HepG2 (cell line): Measurements from ENCODE around the gene SIRT6. TPM values are rescaled to one million over a fixed set of nuclear protein-coding genes. Genes with fewer than 3 reads are reported as not detected.

Source experiments
- ATF1 ChIP-seq: IDR thresholded peaks from 2 replicates; pipeline ENCODE4 v1.6.1; 2016; ENCODE audit warnings: mild to moderate bottlenecking, control low read depth
- ATF7-NPFF ChIP-seq: sonication (generic); formaldehyde crosslinking; IDR thresholded peaks from 2 replicates; pipeline ENCODE4 v1.8.1; 2023; ENCODE audit warnings: mild to moderate bottlenecking, low read depth, missing genetic modification reagents, moderate library complexity
- CERS6 ChIP-seq: sonication (generic); formaldehyde crosslinking; IDR thresholded peaks from 2 replicates; pipeline ENCODE4 v1.5.0; 2020; ENCODE audit warnings: missing genetic modification reagents
- CREBL2 ChIP-seq: sonication (generic); formaldehyde crosslinking; IDR thresholded peaks from 2 replicates; pipeline ENCODE4 v1.8.1; 2023; ENCODE audit warnings: missing genetic modification reagents, mild to moderate bottlenecking, borderline replicate concordance
- FOXP4 ChIP-seq: sonication (generic); formaldehyde crosslinking; IDR thresholded peaks from 2 replicates; pipeline ENCODE4 v1.4.0; 2020; ENCODE audit warnings: missing genetic modification reagents
- HMGA1 ChIP-seq: sonication (generic); formaldehyde crosslinking; conservative IDR thresholded peaks from 2 replicates; pipeline ENCODE4 v1.4.0; 2020; ENCODE audit warnings: missing genetic modification reagents
- KLF13 ChIP-seq: sonication (generic); formaldehyde crosslinking; IDR thresholded peaks from 2 replicates; pipeline ENCODE4 v1.4.0; 2020; ENCODE audit warnings: mild to moderate bottlenecking, missing genetic modification reagents
- KLF6 ChIP-seq: IDR thresholded peaks from 2 replicates; pipeline ENCODE4 v1.8.0; 2016; ENCODE audit warnings: missing biosample characterization, missing genetic modification reagents
- MIER3 ChIP-seq: IDR thresholded peaks from 2 replicates; pipeline ENCODE4 v1.6.1; 2016; ENCODE audit warnings: missing compliant biosample characterization, borderline replicate concordance
- NCOA5 ChIP-seq: sonication (generic); formaldehyde crosslinking; IDR thresholded peaks from 2 replicates; pipeline ENCODE4 v1.4.0; 2020; ENCODE audit warnings: missing genetic modification reagents
- PAF1 ChIP-seq: IDR thresholded peaks from 2 replicates; pipeline ENCODE4 v1.6.1; 2016; ENCODE audit warnings: missing genetic modification reagents, missing compliant biosample characterization
- RBFOX2 ChIP-seq: fragments of 200-400 bp; formaldehyde crosslinking; IDR thresholded peaks from 2 replicates; pipeline ENCODE4 v1.6.1; 2017; ENCODE audit warnings: low read depth, mild to moderate bottlenecking, low read length
- RELA ChIP-seq: sonication (generic); formaldehyde crosslinking; IDR thresholded peaks from 2 replicates; pipeline ENCODE4 v1.4.0; 2020; ENCODE audit warnings: missing genetic modification reagents
- SMAD1 ChIP-seq: sonication (generic); formaldehyde crosslinking; IDR thresholded peaks from 2 replicates; pipeline ENCODE4 v1.4.0; 2020; ENCODE audit warnings: missing genetic modification reagents, low read depth, mild to moderate bottlenecking, borderline replicate concordance
- SMC3 ChIP-seq: IDR thresholded peaks from 2 replicates; pipeline ENCODE4 v1.6.1; 2011; ENCODE audit warnings: low read length, improper control_type of control experiment
- SOX13 ChIP-seq, 3 experiments: fragments of 450-650 bp in 1 of 3; sonication (generic) in 1 of 3; formaldehyde crosslinking in 1 of 3; IDR thresholded peaks in 2 of 3; conservative IDR thresholded peaks in 1 of 3; 2 replicates each; pipeline versions ENCODE4 v1.5.0 to v1.6.1; 2016 to 2020; ENCODE audit warnings: antibody characterized with exemption in 1 of 3, mild to moderate bottlenecking in 1 of 3, missing compliant biosample characterization in 1 of 3, missing genetic modification reagents in 1 of 3, moderate library complexity in 1 of 3
- SOX5 ChIP-seq: IDR thresholded peaks from 2 replicates; pipeline ENCODE4 v1.6.1; 2016; ENCODE audit warnings: borderline replicate concordance
- TCF12 ChIP-seq, 2 experiments: fragments of 450-650 bp in 1 of 2; sonication (generic) in 1 of 2; formaldehyde crosslinking in 1 of 2; IDR thresholded peaks; 2 replicates each; pipeline versions ENCODE4 v1.6.1 to v1.8.0; 2017 to 2022; ENCODE audit warnings: antibody characterized with exemption in 1 of 2, mild to moderate bottlenecking in 1 of 2, missing genetic modification reagents in 1 of 2, moderate library complexity in 1 of 2
- U2AF1 ChIP-seq: fragments of 200-400 bp; formaldehyde crosslinking; optimal IDR thresholded peaks from 2 replicates; pipeline ENCODE3; 2017; ENCODE audit warnings: mild to moderate bottlenecking, low read depth, low read length
- ZNF18 ChIP-seq: sonication (generic); formaldehyde crosslinking; IDR thresholded peaks from 2 replicates; pipeline ENCODE4 v1.8.0; 2022; ENCODE audit warnings: mild to moderate bottlenecking, missing genetic modification reagents; ENCODE audit not compliant: insufficient replicate concordance
- ZNF33B ChIP-seq: sonication (generic); formaldehyde crosslinking; IDR thresholded peaks from 2 replicates; pipeline ENCODE4 v1.5.1; 2020; ENCODE audit warnings: mild to moderate bottlenecking, missing genetic modification reagents
- ZNF44 ChIP-seq: sonication (generic); formaldehyde crosslinking; IDR thresholded peaks from 2 replicates; pipeline ENCODE4 v1.5.1; 2020; ENCODE audit warnings: mild to moderate bottlenecking, missing genetic modification reagents
- ZNF556 ChIP-seq: sonication (generic); formaldehyde crosslinking; IDR thresholded peaks from 2 replicates; pipeline ENCODE4 v1.4.0; 2020; ENCODE audit warnings: mild to moderate bottlenecking, missing genetic modification reagents, borderline replicate concordance
- ZNF570 ChIP-seq: sonication (generic); formaldehyde crosslinking; IDR thresholded peaks from 2 replicates; pipeline ENCODE4 v1.4.0; 2020; ENCODE audit warnings: mild to moderate bottlenecking, missing genetic modification reagents, borderline replicate concordance
- ZNF652 ChIP-seq: IDR thresholded peaks from 2 replicates; pipeline ENCODE4 v1.6.1; 2016; ENCODE audit warnings: low read depth, borderline replicate concordance
- ZNF777 ChIP-seq: sonication (generic); formaldehyde crosslinking; IDR thresholded peaks from 2 replicates; pipeline ENCODE4 v1.4.0; 2020; ENCODE audit warnings: missing genetic modification reagents
- polyA plus RNA-seq, 8 experiments: library from polyadenylated mRNA; depleted of rRNA in 3 of 8; stranded (reverse) in 7 of 8; unstranded in 1 of 8; fragments of >200 nt; fragmentation: Illumina TruSeq in 4 of 8; extraction: Trizol in 4 of 8; gene quantifications; 2 replicates each; pipeline versions ENCODE4 v1.2.1 to v1.2.3, GENCODE V29; 2011 to 2016; ENCODE audit warnings: low read depth in 4 of 8, missing spikeins in 1 of 8, mixed read lengths in 1 of 8; ENCODE audit not compliant: insufficient read depth in 1 of 8
- total RNA-seq, 5 experiments: library from RNA; depleted of rRNA; stranded (reverse); fragments of >200 nt; fragmentation: Illumina TruSeq; extraction: Trizol; gene quantifications; 2 replicates each; pipeline ENCODE4 v1.2.3, GENCODE V29; 2016; ENCODE audit warnings: low read depth in 1 of 5

SIRT6 gene
- total and polyA plus RNA-seq, 2 of the 13 experiments (the other 11 are each of a cell fraction or from before 2014, with no cell fraction given), result 11.0 to 18.4 TPM

GRCh38 chr19:4186087-4186993 lies 4.0 kb upstream of the SIRT6 start (continued):
- no peak for TF ChIP-seq ZNF18 (CRISPR knock-in tag)
- no peak for TF ChIP-seq ZNF44 (CRISPR knock-in tag)
- TF ChIP-seq HMGA1 (CRISPR knock-in tag), result no peak
- no peak for TF ChIP-seq PAF1 (CRISPR knock-in tag)
- TF ChIP-seq SOX13 (IDR thresholded peaks at IDR 0.05), result no peak
- TF ChIP-seq SOX13 (CRISPR knock-in tag; conservative IDR thresholded peaks at IDR 0.05 in 1 of 2, IDR thresholded peaks at IDR 0.05 in 1 of 2), result 0 out of 4 replicates have a peak, but pooled peaks of 1 of the 2 experiments have one; percentile 3
- no peak for TF ChIP-seq CERS6 (CRISPR knock-in tag)
- TF ChIP-seq NCOA5 (CRISPR knock-in tag), result no peak
- no peak for TF ChIP-seq ZNF33B
- TF ChIP-seq ATF7-NPFF, result no peak
- TF ChIP-seq FOXP4 (CRISPR knock-in tag), result no peak
- TF ChIP-seq TCF12 (IDR thresholded peaks at IDR 0.05), result no peak
- TF ChIP-seq TCF12 (CRISPR knock-in tag; IDR thresholded peaks at IDR 0.05), result no peak
- TF ChIP-seq RELA, result no peak
- TF ChIP-seq KLF13, result no peak
- TF ChIP-seq ZNF570 (CRISPR knock-in tag), result no peak
- TF ChIP-seq SMAD1 (CRISPR knock-in tag), result peak; percentile 54; the same call in 1 of the 2 replicates
- peak; percentile 85 for TF ChIP-seq ZNF652 (CRISPR knock-in tag)
- no peak for TF ChIP-seq ZNF777
- peak; percentile 63; the same call in 1 of the 2 replicates for TF ChIP-seq SMC3
- 0 out of 2 replicates have a peak, but pooled peaks have one; percentile 68 for TF ChIP-seq KLF6 (CRISPR knock-in tag)
- TF ChIP-seq CREBL2 (CRISPR knock-in tag), result no peak
- TF ChIP-seq U2AF1, result no peak
- TF ChIP-seq ZNF556 (CRISPR knock-in tag), result no peak
- TF ChIP-seq ATF1 (CRISPR knock-in tag), result no peak
- no peak for TF ChIP-seq SOX5 (CRISPR knock-in tag)
- no peak for TF ChIP-seq RBFOX2
- TF ChIP-seq MIER3, result no peak
